H1 (cell line): ENCODE measurements around the gene RPS6KL1. TPM values are rescaled to one million over a fixed set of nuclear protein-coding genes. Genes with fewer than 3 reads are reported as not detected.

Source experiments
- GTF2F1 ChIP-seq: IDR thresholded peaks from 2 replicates; pipeline ENCODE4 v1.6.1; 2012; ENCODE audit warnings: low read depth, low read length, improper control_type of control experiment, borderline replicate concordance
- polyA plus RNA-seq, 7 experiments: library from polyadenylated mRNA; depleted of rRNA in 3 of 7; stranded (reverse) in 5 of 7; unstranded in 2 of 7; fragments of >200 nt in 5 of 7; fragments of 200-250 nt in 2 of 7; gene quantifications; 1 replicate in 5 of 7; 2 replicates in 1 of 7; 4 replicates in 1 of 7; pipeline versions ENCODE4 v1.2.1 to v1.2.3, GENCODE V29; 2011 to 2013; ENCODE audit warnings: missing spikeins in 2 of 7, mixed read lengths in 2 of 7
- total RNA-seq: library from RNA; stranded (reverse); fragmentation: NEBNext Ultra II Directional; extraction: Animal tissue kit (Norgen Biotek cat#: 25700); gene quantifications from 2 replicates; pipeline ENCODE4 v1.2.1, GENCODE V29; 2021

Gene RPS6KL1
- total and polyA plus RNA-seq, 2 of the 8 experiments (the other 6 are each of a cell fraction or from before 2014, with no cell fraction given), result 9.8 to 13.8 TPM

- TF ChIP-seq GTF2F1, result no peak
Observed at GRCh38 chr14:74910556-74910955, 12.5 kb downstream of the RPS6KL1 start (continued).
